Heart right ventricle (tissue), 16 donors: ENCODE results near the gene ELOVL5. TPM values are rescaled to one million over a fixed set of nuclear protein-coding genes. Genes with fewer than 3 reads are reported as not detected.
A peak's percentile ranks its signal among the peaks of the same experiment; 100 is the strongest.

ENCODE experiments used
- ATAC-seq, 8 donors: fragments of 200-7000 bp; cut with Tn5 transposase; one replicate each; pipeline ENCODE4 v1.9.1; 2020; ENCODE audit warnings: mild to moderate bottlenecking in 8 of 8, moderate library complexity in 8 of 8, moderate number of reproducible peaks in 1 of 8
- DNase-seq, 2 donors: peaks; one replicate each; pipeline ENCODE4 v3.0.0-alpha.2; 2020
- H3K27ac ChIP-seq, 10 donors: fragments of 200-600 bp; sonication (generic) in 2 of 10; one replicate each; pipeline versions ENCODE4 v1.5.0 to v1.8.0; 2020 to 2022; ENCODE audit warnings: mild to moderate bottlenecking in 3 of 10
- H3K27me3 ChIP-seq, 7 donors: fragments of 200-600 bp; one replicate each; pipeline ENCODE4 v1.8.0; 2021 to 2022; ENCODE audit warnings: mild to moderate bottlenecking in 2 of 7
- H3K36me3 ChIP-seq, 9 donors: fragments of 200-600 bp; sonication (generic) in 1 of 9; one replicate each; pipeline versions ENCODE4 v1.5.0 to v1.8.0; 2020 to 2022; ENCODE audit warnings: mild to moderate bottlenecking in 2 of 9
- H3K4me1 ChIP-seq, 9 donors: fragments of 200-600 bp; sonication (generic) in 1 of 9; one replicate each; pipeline versions ENCODE4 v1.5.0 to v1.8.0; 2020 to 2022; ENCODE audit warnings: mild to moderate bottlenecking in 4 of 9
- H3K4me3 ChIP-seq, 10 donors: fragments of 200-600 bp; sonication (generic) in 2 of 10; one replicate each; pipeline versions ENCODE4 v1.5.0 to v1.8.0; 2020 to 2022; ENCODE audit warnings: mild to moderate bottlenecking in 7 of 10, moderate library complexity in 2 of 10
- H3K9me3 ChIP-seq, 11 donors: fragments of 200-600 bp in 10 of 11; sonication (generic) in 2 of 11; one replicate each; pipeline versions ENCODE4 v1.5.0 to v1.8.0; 2013 to 2022; ENCODE audit warnings: mild to moderate bottlenecking in 2 of 11, control low read depth in 1 of 11, moderate library complexity in 1 of 11
- CTCF ChIP-seq, 9 donors: fragments of 200-600 bp; sonication (generic) in 2 of 9; IDR thresholded peaks; one replicate each; pipeline versions ENCODE4 v1.5.0 to v1.8.0; 2021 to 2022; ENCODE audit warnings: antibody characterized with exemption in 9 of 9, mild to moderate bottlenecking in 5 of 9, moderate library complexity in 1 of 9
- WGBS, 2 donors: extraction: QIAGEN DNeasy Blood & Tissue Kit; methylation state at CpG; one replicate each; pipeline ENCODE4 v1.1.7; 2013; ENCODE audit warnings: inconsistent platforms in 1 of 2; 5-methylcytosine and 5-hydroxymethylcytosine counted together
- intact Hi-C, 10 donors: fragments of 100-400 bp; cut with DNase I; formaldehyde crosslinking; loops; one replicate each; pipeline versions ENCODE4 v1.11.1 to v1.14.2; 2022
- polyA plus RNA-seq, 2 donors: library from polyadenylated mRNA; stranded (reverse); fragments of 200-250 nt; gene quantifications; one replicate each; pipeline ENCODE4 v1.2.3, GENCODE V29; 2013
- total RNA-seq, 10 donors: library from RNA; stranded (reverse); fragmentation: NEBNext Ultra II Directional in 3 of 10; extraction: Animal tissue kit (Norgen Biotek cat#: 25700) in 3 of 10; gene quantifications; one replicate each; pipeline versions ENCODE4 v1.2.1 to v1.2.4, GENCODE V29; 2021 to 2023
- donor health status: Arrhythmogenic right ventricular cardiomyopathy.
- donor health status: ischemic (EF 13 %, LVEDD 7.1; RV severe dilation, severe dysfunction).
- donor health status: healthy with polysubstance abuse.
- donor health status: DM: no; HTN: yes; CAD: no.
- donor health status: DM: no; HTN: no; CAD: no.
- donor health status: ischemic (EF 25% LVEDD 6.9; RV normal size, moderate dysfunction).
- donor health status: ischemic (EF 25% LVEDD 5.7; RV mildly dilated, moderate dysfunction).
- donor health status: healthy.
- donor health status: DM: yes; HTN: yes; CAD: no.
- donor health status: Ischemic cardiomyopathy.
- donor health status: ischemic (EF 35%, LVEDD 5.7; RV mildly dilated, moderate dysfunction).
- donor health status: nonischemic (EF 11% LVEDD 7.7; RV severe dilation, severe dysfunction).
- donor health status: DM: yes; HTN: yes; CAD: no.
- donor health status: PGD.
- donor health status: ischemic (EF 29% LVEDD 5.4; RV normal size, mild dysfunction).
- donor health status: nonischemic (EF 23%, LVEDD 6.1; RV moderate dilation, normal function).

Gene ELOVL5
- total and polyA plus RNA-seq, 12 donors: 16.9 to 48.1 (median 29.7) TPM

- peaks cover 0 to 9% (median 0%) of the 10 kb centered on the region in 9 donors for H3K36me3 ChIP-seq
- ATAC-seq: no peak
- no peak for TF ChIP-seq CTCF (IDR thresholded peaks at IDR 0.05)
- no peak for DNase-seq
- no peaks in the 10 kb centered on the region for H3K9me3 ChIP-seq
- intact Hi-C loops: loop anchor here in 3 of 10 donors (10.0 kb wide), 2 partner anchors 46 to 144 kb away; no protein-coding TSS in a partner anchor
- no peak overlapping the region for H3K27ac ChIP-seq
- H3K4me3 ChIP-seq: no peak overlapping the region
- H3K27me3 ChIP-seq: no peaks in the 10 kb centered on the region
- 89 to 94% methylated on average over 2 of the region's 2 CpGs for WGBS, 2 donors
- H3K4me1 ChIP-seq: peaks cover 0 to 96% (median 68%) of the 10 kb centered on the region in 9 donors
These were observed 8.2 kb downstream of the ELOVL5 start for GRCh38 chr6:53340536-53340935.

GRCh38 chr6:53339424-53339823 is 9.3 kb downstream of the ELOVL5 start:
- WGBS, 2 donors: 96 to 99% methylated on average over 2 of the region's 2 CpGs
- Histone ChIP-seq H3K27ac (no peak overlapping the region), H3K27me3 (no peaks in the 10 kb centered on the region), H3K9me3 (no peaks in the 10 kb centered on the region), H3K4me3 (no peak overlapping the region), H3K36me3 (peaks cover 0 to 9% (median 0%) of the 10 kb centered on the region in 9 donors), H3K4me1 (peaks cover 0 to 97% (median 70%) of the 10 kb centered on the region in 9 donors)
- no peak for TF ChIP-seq CTCF (IDR thresholded peaks at IDR 0.05)
- ATAC-seq (no peak), DNase-seq (no peak)
- intact Hi-C loops: no loop called here

- no peaks in the 10 kb centered on the region for H3K9me3 ChIP-seq
- H3K27ac ChIP-seq: peak overlapping the region in 1 of 10 donors; percentile 10
- no peak for TF ChIP-seq CTCF (IDR thresholded peaks at IDR 0.05)
- ATAC-seq: peak in 1 of 8 donors; percentile 15
- H3K36me3 ChIP-seq: peaks cover 0 to 9% (median 0%) of the 10 kb centered on the region in 9 donors
- intact Hi-C loops: no loop called here
- DNase-seq: no peak
- H3K4me3 ChIP-seq: no peak overlapping the region
- no peaks in the 10 kb centered on the region for H3K27me3 ChIP-seq
- peaks cover 0 to 94% (median 65%) of the 10 kb centered on the region in 9 donors for H3K4me1 ChIP-seq
- 73 to 91% methylated on average over 1 of the region's 1 CpG for WGBS, 2 donors
These were observed 10.4 kb downstream of the ELOVL5 start for GRCh38 chr6:53338304-53338703.

- Histone ChIP-seq H3K4me3 (peak overlapping the region in 3 of 10 donors; percentile 7 to 37 (median 11)), H3K27me3 (no peaks in the 10 kb centered on the region), H3K4me1 (peaks cover 0 to 83% (median 48%) of the 10 kb centered on the region in 9 donors), H3K36me3 (peaks cover 0 to 9% (median 0%) of the 10 kb centered on the region in 9 donors), H3K9me3 (no peaks in the 10 kb centered on the region), H3K27ac (peak overlapping the region in 5 of 10 donors; percentile 26 to 84 (median 29))
- intact Hi-C loops: no loop called here
- ATAC-seq: no peak
- DNase-seq: no peak
- no peak for TF ChIP-seq CTCF (IDR thresholded peaks at IDR 0.05)
- 74 to 85% methylated on average over 4 of the region's 4 CpGs for WGBS, 2 donors
These were observed 12.7 kb downstream of the ELOVL5 start for GRCh38 chr6:53336070-53336469.
